Vagina (tissue), 2 donors: ENCODE data around the gene TNFRSF18. TPM values are rescaled to one million over a fixed set of nuclear protein-coding genes. Genes with fewer than 3 reads are reported as not detected.

Experiments
- DNase-seq, 2 donors: peaks; one replicate each; pipeline ENCODE4 v3.0.0-alpha.2; 2017; ENCODE audit errors: extremely low spot score in 2 of 2
- H3K27ac ChIP-seq: fragments of 200-600 bp; sonication (generic); one replicate; pipeline ENCODE4 v1.5.1; 2019
- H3K27me3 ChIP-seq: fragments of 200-600 bp; sonication (generic); one replicate; pipeline ENCODE4 v1.5.1; 2019
- H3K36me3 ChIP-seq, 2 donors: fragments of 200-600 bp; sonication (generic); one replicate each; pipeline ENCODE4 v1.5.1; 2017 to 2019
- H3K4me1 ChIP-seq: fragments of 200-600 bp; sonication (generic); one replicate; pipeline ENCODE4 v1.5.1; 2019
- H3K4me3 ChIP-seq, 2 donors: fragments of 200-600 bp; sonication (generic); 1 replicate in 1 of 2; 2 replicates in 1 of 2; pipeline ENCODE4 v1.5.1; 2016 to 2019
- H3K9me3 ChIP-seq: fragments of 200-600 bp; sonication (generic); one replicate; pipeline ENCODE4 v1.5.1; 2019
- POLR2A ChIP-seq, 2 donors: fragments of 450-650 bp; IDR thresholded peaks; one replicate each; pipeline ENCODE4 v1.6.1; 2017; ENCODE audit warnings: antibody characterized with exemption in 2 of 2, mild to moderate bottlenecking in 2 of 2, moderate library complexity in 2 of 2
- POLR2AphosphoS5 ChIP-seq, 2 donors: sonication (generic); formaldehyde crosslinking; IDR thresholded peaks; one replicate each; pipeline ENCODE4 v1.9.0; 2017; ENCODE audit warnings: antibody characterized with exemption in 2 of 2, mild to moderate bottlenecking in 2 of 2, low read depth in 1 of 2; ENCODE audit not compliant: insufficient read depth in 1 of 2
- intact Hi-C: fragments of 100-400 bp; cut with DNase I; formaldehyde crosslinking; loops from one replicate; pipeline ENCODE4 v1.15.1; 2023
- total RNA-seq: library from RNA; depleted of rRNA; stranded (reverse); fragments of >200 nt; gene quantifications from one replicate; pipeline ENCODE4 v1.2.3, GENCODE V29; 2016
- TF ChIP-seq, protein P1 (sequence below), 3 experiments: fragments of 450-650 bp in 2 of 3; fragments of 200-600 bp in 1 of 3; sonication (generic) in 1 of 3; IDR thresholded peaks; one replicate each; pipeline ENCODE4 v1.5.1; 2017 to 2019; ENCODE audit warnings: antibody characterized with exemption in 3 of 3, mild to moderate bottlenecking in 2 of 3, moderate library complexity in 2 of 3

Gene TNFRSF18
- total RNA-seq, 1 donor from 2014 or later = 4.4 TPM

DNA sequence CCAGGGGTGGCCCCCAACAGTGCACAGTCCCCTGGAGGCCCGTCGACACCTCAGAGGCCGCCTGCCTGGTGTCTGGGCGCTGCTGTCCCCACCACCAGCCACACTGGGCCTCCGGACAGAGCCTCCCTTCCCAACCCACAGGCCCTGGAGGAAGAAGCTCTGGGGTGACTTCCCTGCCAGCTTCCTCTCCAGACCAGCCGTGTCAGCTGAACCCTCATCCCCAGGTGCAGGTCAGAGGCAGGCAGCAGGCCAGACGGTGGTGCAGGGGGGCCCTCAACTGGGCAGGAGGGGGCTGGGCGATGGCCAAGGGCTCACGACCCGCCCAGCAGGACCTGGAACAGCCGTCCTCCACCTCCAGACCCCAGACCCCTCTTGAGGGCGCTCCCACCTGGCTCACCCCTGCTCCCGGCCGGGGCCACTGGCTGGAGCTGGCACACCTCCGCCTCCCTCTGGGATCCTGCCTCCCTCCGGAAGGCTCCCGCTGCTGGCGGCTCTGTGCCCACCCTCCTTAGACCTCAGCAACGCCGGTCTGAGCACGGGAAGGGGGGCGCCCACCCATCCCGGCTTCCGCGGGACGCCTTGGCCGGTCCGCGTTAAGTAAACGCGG lies 520 bp downstream of the TNFRSF18 start:
- H3K27ac ChIP-seq = peak overlapping the region; percentile 48
- TF ChIP-seq, protein P1, sequence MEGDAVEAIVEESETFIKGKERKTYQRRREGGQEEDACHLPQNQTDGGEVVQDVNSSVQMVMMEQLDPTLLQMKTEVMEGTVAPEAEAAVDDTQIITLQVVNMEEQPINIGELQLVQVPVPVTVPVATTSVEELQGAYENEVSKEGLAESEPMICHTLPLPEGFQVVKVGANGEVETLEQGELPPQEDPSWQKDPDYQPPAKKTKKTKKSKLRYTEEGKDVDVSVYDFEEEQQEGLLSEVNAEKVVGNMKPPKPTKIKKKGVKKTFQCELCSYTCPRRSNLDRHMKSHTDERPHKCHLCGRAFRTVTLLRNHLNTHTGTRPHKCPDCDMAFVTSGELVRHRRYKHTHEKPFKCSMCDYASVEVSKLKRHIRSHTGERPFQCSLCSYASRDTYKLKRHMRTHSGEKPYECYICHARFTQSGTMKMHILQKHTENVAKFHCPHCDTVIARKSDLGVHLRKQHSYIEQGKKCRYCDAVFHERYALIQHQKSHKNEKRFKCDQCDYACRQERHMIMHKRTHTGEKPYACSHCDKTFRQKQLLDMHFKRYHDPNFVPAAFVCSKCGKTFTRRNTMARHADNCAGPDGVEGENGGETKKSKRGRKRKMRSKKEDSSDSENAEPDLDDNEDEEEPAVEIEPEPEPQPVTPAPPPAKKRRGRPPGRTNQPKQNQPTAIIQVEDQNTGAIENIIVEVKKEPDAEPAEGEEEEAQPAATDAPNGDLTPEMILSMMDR (IDR thresholded peaks at IDR 0.05) = no peak
- TF ChIP-seq POLR2A (IDR thresholded peaks at IDR 0.05) = no peak
- no peak for TF ChIP-seq POLR2AphosphoS5 (IDR thresholded peaks at IDR 0.05; ENCODE audit: insufficient read depth in 1 of 2, low read depth in 1 of 2)
- intact Hi-C loops = no loop called here
- peak overlapping the region; percentile 34 to 38 for H3K4me3 ChIP-seq
- H3K36me3 ChIP-seq = no peaks in the 10 kb centered on the region
- no peaks in the 10 kb centered on the region for H3K27me3 ChIP-seq
- peaks cover 51% of the 10 kb centered on the region for H3K4me1 ChIP-seq
- no peaks in the 10 kb centered on the region for H3K9me3 ChIP-seq
- no peak for DNase-seq

- TF ChIP-seq POLR2AphosphoS5 (IDR thresholded peaks at IDR 0.05; ENCODE audit: insufficient read depth in 1 of 2, low read depth in 1 of 2) = no peak
- TF ChIP-seq, protein P1 (IDR thresholded peaks at IDR 0.05) = no peak
- no peak for TF ChIP-seq POLR2A (IDR thresholded peaks at IDR 0.05)
- H3K27ac ChIP-seq = no peak overlapping the region
- H3K4me3 ChIP-seq = no peak overlapping the region
- H3K27me3 ChIP-seq = no peaks in the 10 kb centered on the region
- no peaks in the 10 kb centered on the region for H3K36me3 ChIP-seq
- no peaks in the 10 kb centered on the region for H3K9me3 ChIP-seq
- H3K4me1 ChIP-seq = peaks cover 53% of the 10 kb centered on the region
- DNase-seq = no peak
- intact Hi-C loops = no loop called here
Measured at GRCh38 chr1:1204998-1205768, 1.2 kb downstream of the TNFRSF18 start.

GRCh38 chr1:1204425-1204920 lies 1.9 kb downstream of the TNFRSF18 start:
- TF ChIP-seq POLR2A (IDR thresholded peaks at IDR 0.05) (no peak), POLR2AphosphoS5 (IDR thresholded peaks at IDR 0.05; ENCODE audit: insufficient read depth in 1 of 2, low read depth in 1 of 2) (no peak)
- TF ChIP-seq, protein P1 (IDR thresholded peaks at IDR 0.05) = no peak
- Histone ChIP-seq H3K4me1 (peaks cover 53% of the 10 kb centered on the region), H3K27ac (no peak overlapping the region), H3K27me3 (no peaks in the 10 kb centered on the region), H3K36me3 (no peaks in the 10 kb centered on the region), H3K9me3 (no peaks in the 10 kb centered on the region), H3K4me3 (no peak overlapping the region)
- DNase-seq = no peak
- intact Hi-C loops = no loop called here

- intact Hi-C loops = no loop called here
- H3K27me3 ChIP-seq = no peaks in the 10 kb centered on the region
- H3K36me3 ChIP-seq = no peaks in the 10 kb centered on the region
- H3K4me1 ChIP-seq = peaks cover 47% of the 10 kb centered on the region
- DNase-seq = no peak
- no peaks in the 10 kb centered on the region for H3K9me3 ChIP-seq
- H3K4me3 ChIP-seq = no peak overlapping the region
- TF ChIP-seq POLR2AphosphoS5 (IDR thresholded peaks at IDR 0.05; ENCODE audit: insufficient read depth in 1 of 2, low read depth in 1 of 2) (no peak), POLR2A (IDR thresholded peaks at IDR 0.05) (no peak)
- TF ChIP-seq, protein P1 (IDR thresholded peaks at IDR 0.05) = no peak
- no peak overlapping the region for H3K27ac ChIP-seq
Measured at GRCh38 chr1:1203561-1204424, 2.6 kb downstream of the TNFRSF18 start.
